ENCODE results near the gene FEV. TPM values are rescaled to one million over a fixed set of nuclear protein-coding genes. Genes with fewer than 3 reads are reported as not detected.

Gene FEV
- total and polyA plus RNA-seq, 2 donors (not counting 3 experiments of a cell fraction or from before 2014, with no cell fraction given): not detected

GRCh38 chr2:219023045-219023605 is 38.1 kb upstream of the FEV start:
- no peaks in the 10 kb centered on the region for H4K20me1 ChIP-seq (replicated peaks; ENCODE audit: control insufficient read depth, extremely low read depth, insufficient read depth, low read length)
- intact Hi-C loops (cut with micrococcal nuclease): no loop called here
- no peak overlapping the region for H3K4me3 ChIP-seq (replicated peaks in 1 of 3; ENCODE audit: insufficient read depth in 1 of 3, low read depth in 1 of 3, low read length in 3 of 3)
- H3K79me2 ChIP-seq (ENCODE audit: control insufficient read depth, insufficient read depth, low read length): no peaks in the 10 kb centered on the region
- TF ChIP-seq JUN (IDR thresholded peaks at IDR 0.05; ENCODE audit: borderline replicate concordance, insufficient read depth, insufficient read length, low read depth): no peak
- no peak for TF ChIP-seq EZH2 (IDR thresholded peaks at IDR 0.05; ENCODE audit: borderline replicate concordance, low read depth, low read length, severe bottlenecking)
- TF ChIP-seq MYC (IDR thresholded peaks at IDR 0.05; ENCODE audit: low read depth, low read length): no peak
- TF ChIP-seq GATA2 (IDR thresholded peaks at IDR 0.05; ENCODE audit: insufficient read depth, insufficient read length, low read depth, low read length): no peak
- no peak for TF ChIP-seq CTCF (IDR thresholded peaks at IDR 0.05; ENCODE audit: extremely low read depth in 1 of 2, insufficient read depth in 1 of 2, low read depth in 1 of 2, low read length in 2 of 2)
- no peak for TF ChIP-seq POLR2AphosphoS5 (IDR thresholded peaks at IDR 0.05; ENCODE audit: insufficient read depth, low read depth, low read length)
- TF ChIP-seq, protein P1, sequence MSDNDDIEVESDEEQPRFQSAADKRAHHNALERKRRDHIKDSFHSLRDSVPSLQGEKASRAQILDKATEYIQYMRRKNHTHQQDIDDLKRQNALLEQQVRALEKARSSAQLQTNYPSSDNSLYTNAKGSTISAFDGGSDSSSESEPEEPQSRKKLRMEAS (IDR thresholded peaks at IDR 0.05; ENCODE audit: insufficient read depth, insufficient read length): no peak
- no peak for TF ChIP-seq POLR2A (IDR thresholded peaks at IDR 0.05; ENCODE audit: low read depth, low read length)
- no peak for TF ChIP-seq FOS (IDR thresholded peaks at IDR 0.05; ENCODE audit: borderline replicate concordance, insufficient read depth, low read length)
- H3K9ac ChIP-seq (replicated peaks; ENCODE audit: extremely low read depth, insufficient read depth, low read length): no peak overlapping the region
- H3K27me3 ChIP-seq (ENCODE audit: control insufficient read depth in 2 of 2, insufficient read depth in 2 of 2, low read length in 2 of 2): peaks cover 0 to 7% of the 10 kb centered on the region in 2 experiments
- DNase-seq (ENCODE audit: low read depth, low spot score): no peak
- POLR2A ChIA-PET: no interaction called here
- no peak overlapping the region for H3K27ac ChIP-seq (ENCODE audit: insufficient read depth, low read depth, low read length)
- H3K36me3 ChIP-seq (ENCODE audit: control insufficient read depth in 2 of 2, extremely low read depth in 1 of 2, insufficient read depth in 2 of 2, low read length in 2 of 2): no peaks in the 10 kb centered on the region
- no peak overlapping the region for H3K4me2 ChIP-seq (ENCODE audit: insufficient read depth, low read length)
- CTCF ChIA-PET: no interaction called here
- no peak for FAIRE-seq
- H3K9me1 ChIP-seq (replicated peaks; ENCODE audit: control insufficient read depth, extremely low read depth, insufficient read depth, low read length): no peaks in the 10 kb centered on the region
- H2AFZ ChIP-seq (ENCODE audit: low read depth, low read length): no peak overlapping the region
- dilution Hi-C loops (cut with MboI; ENCODE audit: extremely low pct_ligation_motif_present, low sequenced_read_pairs): no loop called here
- no peaks in the 10 kb centered on the region for H3K4me1 ChIP-seq (ENCODE audit: control insufficient read depth, extremely low read depth, insufficient read depth, low read length)
- no TSS peak for BruUV-seq (replicated peaks)
- no peaks in the 10 kb centered on the region for H3K9me3 ChIP-seq (replicated peaks; ENCODE audit: control insufficient read depth, insufficient read depth, low read length)
